H1 (cell line): ENCODE measurements around the gene ARHGAP22. TPM values are rescaled to one million over a fixed set of nuclear protein-coding genes. Genes with fewer than 3 reads are reported as not detected.

Experiments used
- CBX8 ChIP-seq: fragments of 300-800, 300-1000 bp; sonication (generic); IDR thresholded peaks from 2 replicates; pipeline ENCODE4 v1.7.1; 2016; ENCODE audit warnings: low read depth, low read length, borderline replicate concordance
- CREB1 ChIP-seq: IDR thresholded peaks from 2 replicates; pipeline ENCODE4 v1.6.1; 2012; ENCODE audit warnings: inconsistent platforms
- GABPA ChIP-seq: IDR thresholded peaks from 2 replicates; pipeline ENCODE4 v1.6.1; 2011; ENCODE audit warnings: mild to moderate bottlenecking, low read length, moderate library complexity, borderline replicate concordance; ENCODE audit not compliant: insufficient read depth
- TCF12 ChIP-seq: IDR thresholded peaks from 2 replicates; pipeline ENCODE4 v1.6.1; 2011; ENCODE audit warnings: low read depth, mild to moderate bottlenecking, low read length
- polyA plus RNA-seq, 7 experiments: library from polyadenylated mRNA; depleted of rRNA in 3 of 7; stranded (reverse) in 5 of 7; unstranded in 2 of 7; fragments of >200 nt in 5 of 7; fragments of 200-250 nt in 2 of 7; gene quantifications; 1 replicate in 5 of 7; 2 replicates in 1 of 7; 4 replicates in 1 of 7; pipeline versions ENCODE4 v1.2.1 to v1.2.3, GENCODE V29; 2011 to 2013; ENCODE audit warnings: missing spikeins in 2 of 7, mixed read lengths in 2 of 7
- total RNA-seq: library from RNA; stranded (reverse); fragmentation: NEBNext Ultra II Directional; extraction: Animal tissue kit (Norgen Biotek cat#: 25700); gene quantifications from 2 replicates; pipeline ENCODE4 v1.2.1, GENCODE V29; 2021

The ARHGAP22 gene
- total and polyA plus RNA-seq, 2 of the 8 experiments (the other 6 are each of a cell fraction or from before 2014, with no cell fraction given) = 3.6 to 11.2 TPM

DNA sequence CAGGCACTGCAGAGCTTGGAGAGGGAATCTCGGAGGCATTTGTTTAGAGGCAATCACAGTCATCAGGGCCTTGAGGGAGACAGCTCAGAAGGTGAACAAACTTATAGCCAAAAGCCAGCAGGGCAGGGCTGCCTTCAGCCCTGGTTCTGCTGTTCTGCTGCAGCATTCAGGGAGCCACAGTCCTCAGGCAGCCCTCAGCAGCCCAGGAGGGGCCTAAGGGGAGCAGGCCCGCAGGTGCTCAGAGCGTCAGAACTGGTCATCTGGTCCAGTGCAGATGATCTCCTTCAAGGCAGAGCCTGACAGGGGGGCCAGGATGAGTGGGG lies 84.7 kb downstream of the ARHGAP22 start (continued):
- TF ChIP-seq GABPA = no peak
- TF ChIP-seq CREB1 = no peak
- no peak for TF ChIP-seq CBX8
- TF ChIP-seq TCF12 = no peak
